Measurements from ENCODE around the gene AK5. TPM values are rescaled to one million over a fixed set of nuclear protein-coding genes. Genes with fewer than 3 reads are reported as not detected.
"Not testable (repeated sequence)": the region's sequence is repeated elsewhere in the genome, so short reads cannot be mapped to it uniquely, and the experiment has no call there.

AK5 gene
- total RNA-seq, 2 experiments from 2014 or later: 4.6 to 5.6 TPM

DNA sequence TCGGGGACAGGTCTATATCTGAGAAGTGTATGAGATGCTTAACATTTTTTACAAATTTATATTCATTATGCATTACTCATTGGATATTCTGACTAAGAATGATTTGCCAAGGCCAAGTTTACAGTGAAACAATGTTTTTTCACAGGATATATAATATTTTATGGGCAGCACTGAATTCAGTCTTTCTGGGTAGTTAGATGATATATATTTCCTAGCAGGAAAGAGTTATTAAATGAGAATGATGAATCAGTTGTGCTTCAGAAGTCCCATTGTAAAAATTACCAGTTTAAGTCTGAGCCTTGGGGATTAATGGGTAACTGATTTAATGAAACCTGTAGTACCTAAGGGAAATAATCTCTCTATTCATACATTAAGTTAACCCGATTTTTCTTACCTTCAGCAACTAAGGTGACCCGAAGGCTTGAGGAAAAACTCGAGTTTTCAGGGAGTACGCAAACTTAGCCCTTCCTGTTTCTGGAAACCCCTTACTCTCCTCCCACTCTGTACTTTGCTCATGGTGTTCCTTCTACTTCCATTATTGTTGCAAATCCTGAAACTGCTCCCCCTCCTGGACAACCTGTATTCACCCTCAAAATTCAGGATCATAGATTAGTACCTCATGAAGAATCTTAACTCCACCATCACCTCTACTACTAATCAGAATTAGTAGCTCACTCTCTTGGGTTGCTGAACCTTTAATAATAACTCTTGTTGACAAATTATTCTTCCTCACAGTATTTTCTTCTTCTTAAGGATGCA lies 135.1 kb downstream of the AK5 start:
- ChIA-PET CTCF (no interaction called here), POLR2A (no interaction called here)
- Mint-ChIP-seq H3K4me3 (no peak overlapping the region), H3K27me3 (no peaks in the 10 kb centered on the region), H3K36me3 (ENCODE audit: low read depth) (peaks cover 20% of the 10 kb centered on the region), H3K9me3 (peaks cover 2% of the 10 kb centered on the region), H3K4me1 (ENCODE audit: low read depth) (peaks cover 40% of the 10 kb centered on the region), H3K27ac (no peak overlapping the region)
- no peak for DNase-seq
- intact Hi-C loops (cut with micrococcal nuclease): no loop called here
- no peak for ATAC-seq
- TF ChIP-seq, protein P1, sequence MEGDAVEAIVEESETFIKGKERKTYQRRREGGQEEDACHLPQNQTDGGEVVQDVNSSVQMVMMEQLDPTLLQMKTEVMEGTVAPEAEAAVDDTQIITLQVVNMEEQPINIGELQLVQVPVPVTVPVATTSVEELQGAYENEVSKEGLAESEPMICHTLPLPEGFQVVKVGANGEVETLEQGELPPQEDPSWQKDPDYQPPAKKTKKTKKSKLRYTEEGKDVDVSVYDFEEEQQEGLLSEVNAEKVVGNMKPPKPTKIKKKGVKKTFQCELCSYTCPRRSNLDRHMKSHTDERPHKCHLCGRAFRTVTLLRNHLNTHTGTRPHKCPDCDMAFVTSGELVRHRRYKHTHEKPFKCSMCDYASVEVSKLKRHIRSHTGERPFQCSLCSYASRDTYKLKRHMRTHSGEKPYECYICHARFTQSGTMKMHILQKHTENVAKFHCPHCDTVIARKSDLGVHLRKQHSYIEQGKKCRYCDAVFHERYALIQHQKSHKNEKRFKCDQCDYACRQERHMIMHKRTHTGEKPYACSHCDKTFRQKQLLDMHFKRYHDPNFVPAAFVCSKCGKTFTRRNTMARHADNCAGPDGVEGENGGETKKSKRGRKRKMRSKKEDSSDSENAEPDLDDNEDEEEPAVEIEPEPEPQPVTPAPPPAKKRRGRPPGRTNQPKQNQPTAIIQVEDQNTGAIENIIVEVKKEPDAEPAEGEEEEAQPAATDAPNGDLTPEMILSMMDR (IDR thresholded peaks at IDR 0.05): no peak

DNA sequence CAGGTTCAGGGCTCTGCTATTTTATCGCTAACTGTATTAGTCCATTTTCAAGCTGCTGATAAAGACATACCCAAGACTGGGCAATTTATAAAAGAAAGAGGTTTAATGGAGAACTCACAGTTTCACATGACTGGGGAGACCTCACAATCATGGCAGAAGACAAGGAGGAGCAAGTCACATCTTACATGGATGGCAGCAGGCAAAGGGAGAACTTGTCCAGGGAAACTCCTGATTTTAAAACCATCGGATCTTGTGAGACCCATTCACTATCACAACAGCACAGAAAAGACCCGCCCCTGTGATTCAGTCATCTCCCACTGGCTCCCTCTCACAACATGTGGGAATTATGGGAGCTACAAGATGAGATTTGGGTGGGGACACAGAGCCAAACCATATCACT lies 136.2 kb downstream of the AK5 start:
- H3K4me3 Mint-ChIP-seq; intact Hi-C loops (cut with micrococcal nuclease); H3K9me3 Mint-ChIP-seq; H3K27ac Mint-ChIP-seq; POLR2A ChIA-PET; H3K27me3 Mint-ChIP-seq; ATAC-seq; DNase-seq: not testable (repeated sequence)
- Mint-ChIP-seq H3K4me1 (ENCODE audit: low read depth) (peaks cover 39% of the 10 kb centered on the region), H3K36me3 (ENCODE audit: low read depth) (peaks cover 13% of the 10 kb centered on the region)
- CTCF ChIA-PET: interaction anchor here (1.8 kb wide), 1 partner anchor 93 kb away, joined by 3 read pairs; no protein-coding TSS in a partner anchor

DNA sequence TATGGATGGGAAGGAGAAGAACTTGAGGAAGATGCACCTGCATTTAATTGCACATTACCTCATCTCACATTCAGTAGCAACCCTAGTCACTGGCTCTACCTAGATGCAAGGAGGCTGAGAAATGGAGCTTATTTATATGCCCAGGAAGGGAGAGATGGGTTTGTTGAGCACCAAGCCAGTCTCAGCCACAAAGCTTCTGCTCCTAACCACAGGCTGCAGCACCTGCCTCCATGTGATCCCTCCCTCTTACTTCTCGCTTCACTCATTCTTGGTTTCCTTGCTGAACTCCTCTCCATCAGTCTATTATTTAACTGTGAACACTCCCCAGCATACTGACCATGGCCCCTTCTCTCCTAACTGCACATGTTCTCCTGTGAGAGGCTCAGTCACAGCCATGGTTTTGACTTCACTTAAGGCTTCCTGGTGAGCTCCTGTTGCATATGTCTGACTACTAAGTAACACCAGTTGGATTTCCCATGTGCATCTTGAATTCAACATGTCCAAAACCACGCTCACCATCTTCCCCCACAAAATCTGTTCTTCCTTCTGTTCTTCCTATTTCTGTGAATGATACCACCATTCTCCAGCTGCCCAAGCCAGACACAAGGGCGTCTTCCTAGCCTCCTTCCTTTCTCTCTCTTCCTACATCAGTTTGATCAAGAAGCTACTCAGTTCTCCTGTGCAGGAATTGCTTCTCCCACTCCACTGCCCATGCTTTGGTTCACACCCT lies 139.8 kb downstream of the AK5 start:
- Mint-ChIP-seq H3K27me3 (no peaks in the 10 kb centered on the region), H3K9me3 (peaks cover 9% of the 10 kb centered on the region), H3K4me3 (no peak overlapping the region), H3K4me1 (ENCODE audit: low read depth) (peaks cover 30% of the 10 kb centered on the region), H3K36me3 (ENCODE audit: low read depth) (peaks cover 21% of the 10 kb centered on the region), H3K27ac (no peak overlapping the region)
- intact Hi-C loops (cut with micrococcal nuclease): no loop called here
- DNase-seq: peak; percentile 40
- TF ChIP-seq, protein P1 (IDR thresholded peaks at IDR 0.05): no peak
- CTCF ChIA-PET: interaction anchor here (1.1 to 1.5 kb wide), 2 partner anchors 16 to 25 kb away, joined by 3 to 4 read pairs; no protein-coding TSS in a partner anchor
- POLR2A ChIA-PET: no interaction called here
- peak; percentile 67 for ATAC-seq

DNA sequence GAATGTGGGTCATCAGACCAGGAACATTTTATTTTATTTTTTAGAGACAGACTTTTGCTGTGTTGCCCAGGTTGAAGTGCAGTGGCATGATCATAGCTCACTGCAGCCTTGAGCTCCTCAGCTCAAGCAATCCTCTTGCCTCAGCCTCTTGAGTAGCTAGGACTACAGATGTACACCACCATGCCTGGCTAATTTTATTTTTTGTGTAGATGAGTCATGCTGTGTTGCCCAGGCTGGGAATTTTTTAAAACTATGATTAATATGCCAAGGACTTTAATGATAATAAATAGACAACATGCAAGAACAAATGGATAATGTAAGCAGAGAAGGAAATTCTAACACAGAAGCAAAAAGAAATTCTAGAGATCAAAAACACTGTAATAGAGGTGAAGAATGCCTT lies 142.4 kb downstream of the AK5 start:
- Mint-ChIP-seq H3K27ac (no peak overlapping the region), H3K27me3 (no peaks in the 10 kb centered on the region), H3K36me3 (ENCODE audit: low read depth) (peaks cover 15% of the 10 kb centered on the region), H3K4me3 (no peak overlapping the region), H3K4me1 (ENCODE audit: low read depth) (peaks cover 32% of the 10 kb centered on the region), H3K9me3 (peaks cover 8% of the 10 kb centered on the region)
- POLR2A ChIA-PET: no interaction called here
- no peak for ATAC-seq
- TF ChIP-seq, protein P1 (IDR thresholded peaks at IDR 0.05): no peak
- intact Hi-C loops (cut with micrococcal nuclease): no loop called here
- DNase-seq: no peak
- CTCF ChIA-PET: no interaction called here

DNA sequence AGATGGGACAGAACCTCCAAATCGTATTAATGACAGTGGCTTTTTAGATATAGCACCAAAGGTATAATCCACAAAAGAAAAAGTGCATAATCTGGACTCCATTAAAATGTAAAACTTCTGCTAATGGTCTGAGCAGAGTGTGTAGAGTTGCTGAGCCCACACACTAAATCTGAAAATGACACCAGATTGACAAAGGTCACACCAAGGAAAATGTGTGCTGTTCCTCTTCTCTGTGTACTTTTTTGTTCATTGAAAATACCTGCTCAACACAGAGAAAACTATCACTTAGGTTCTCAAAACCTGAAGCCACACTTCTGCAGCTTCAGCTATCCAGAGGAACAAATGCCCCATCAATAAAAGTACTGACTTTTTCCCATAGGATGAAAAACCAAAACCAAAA lies 146.2 kb downstream of the AK5 start:
- CTCF ChIA-PET: no interaction called here

More for the DNA sequence above, 146.2 kb downstream of the AK5 start:
- POLR2A ChIA-PET: no interaction called here
- H3K27ac Mint-ChIP-seq: no peak overlapping the region
- DNase-seq (no peak), ATAC-seq (peak; percentile 62)
- H3K4me3 Mint-ChIP-seq: no peak overlapping the region
- intact Hi-C loops (cut with micrococcal nuclease): no loop called here
- peaks cover 14% of the 10 kb centered on the region for H3K4me1 Mint-ChIP-seq (ENCODE audit: low read depth)
- H3K36me3 Mint-ChIP-seq (ENCODE audit: low read depth): peaks cover 14% of the 10 kb centered on the region
- H3K27me3 Mint-ChIP-seq: no peaks in the 10 kb centered on the region
- TF ChIP-seq, protein P1 (IDR thresholded peaks at IDR 0.05): no peak
- H3K9me3 Mint-ChIP-seq: peaks cover 8% of the 10 kb centered on the region
